ENCODE data around the gene TEX55.
"Not testable (repeated sequence)": the region's sequence is repeated elsewhere in the genome, so short reads cannot be mapped to it uniquely, and the experiment has no call there.

The TEX55 gene

DNA sequence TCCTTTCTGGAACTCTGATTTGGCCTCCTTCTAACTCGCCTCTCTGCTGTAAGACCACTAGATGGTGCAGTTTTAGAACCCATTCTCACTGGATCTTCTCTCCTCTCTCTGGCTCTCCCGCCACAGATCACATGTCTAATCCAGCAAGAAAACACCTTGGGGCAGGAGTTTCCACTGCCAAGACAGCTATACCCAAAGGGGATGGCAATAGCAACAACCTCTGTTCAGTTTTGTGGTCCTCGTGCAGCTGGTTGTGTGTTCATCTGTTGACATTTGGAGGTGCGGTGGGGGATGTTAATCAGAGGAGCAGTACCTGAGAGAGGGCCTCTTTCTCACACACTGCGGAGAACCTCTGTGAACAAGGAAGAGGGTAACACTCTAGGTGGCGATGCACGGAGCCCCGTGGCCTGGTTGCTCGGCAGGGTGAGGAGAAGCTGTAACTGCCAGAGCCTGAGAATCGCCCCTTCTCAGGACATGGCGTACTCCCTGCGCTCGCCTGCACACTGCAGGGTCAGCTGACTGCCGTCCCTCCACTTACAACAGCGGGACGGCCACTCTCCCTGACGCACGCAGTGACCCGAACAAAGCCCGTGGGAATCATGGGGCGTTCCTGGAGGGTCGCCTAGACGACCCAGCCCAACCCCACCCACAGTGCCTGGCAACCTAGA lies at the start of gene TEX55:
Gene TEX55 (plus strand): TSS at position 666 of the 668 bp plus-strand sequence. CDS start 25 bp downstream, outside the sequence.
- peak; percentile 49 for DNase-seq (ENCODE audit: low read depth)

DNA sequence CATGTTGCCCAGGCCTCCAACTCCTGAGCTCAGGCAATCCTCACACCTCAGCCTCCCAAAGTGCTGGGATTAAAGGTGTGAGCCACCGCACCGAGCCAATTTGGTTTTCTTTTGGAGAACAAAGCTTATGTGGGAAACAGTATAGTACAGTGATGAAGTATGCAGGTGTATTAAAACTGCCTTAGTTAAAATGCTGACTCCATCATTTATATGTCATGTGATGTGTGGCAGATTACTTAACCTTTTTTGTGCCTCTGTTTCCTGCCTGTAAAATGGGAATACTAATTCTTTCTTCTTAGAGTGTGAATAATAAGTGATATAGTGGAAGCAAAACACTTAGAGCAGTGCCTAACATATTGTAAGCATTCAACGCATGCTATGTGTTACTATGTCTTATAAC lies 48.0 kb upstream of the TEX55 start:
- no peak for DNase-seq (ENCODE audit: low read depth)

DNA sequence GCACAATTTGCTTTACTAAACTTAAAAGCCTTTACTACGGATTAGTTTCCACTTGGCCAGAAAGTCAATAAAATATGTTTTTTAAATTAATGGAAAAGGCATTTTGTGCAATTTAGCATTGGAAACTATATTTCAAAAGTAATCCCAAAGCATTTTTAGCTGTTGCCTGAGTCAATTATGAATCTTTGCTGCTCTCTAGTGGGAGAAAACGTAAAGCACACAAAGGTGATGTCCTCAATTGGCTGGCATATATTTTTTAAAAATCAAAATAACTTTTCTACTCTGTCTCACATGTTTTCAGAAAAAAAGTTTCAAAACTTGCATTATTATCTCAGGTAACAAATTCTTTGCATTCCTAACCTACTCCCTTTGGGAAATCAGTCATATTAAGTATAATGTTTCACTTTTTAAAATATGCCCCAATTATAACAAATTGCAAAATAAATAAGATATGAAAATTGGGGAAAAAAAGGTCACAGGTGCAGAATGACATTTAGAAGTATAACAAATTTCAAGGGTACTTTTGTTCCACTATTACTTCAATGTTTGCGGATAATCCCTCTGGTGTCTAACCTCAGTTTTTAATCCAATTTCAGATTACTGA lies 47.2 kb upstream of the TEX55 start:
- peak; percentile 34 for DNase-seq (ENCODE audit: low read depth)

DNA sequence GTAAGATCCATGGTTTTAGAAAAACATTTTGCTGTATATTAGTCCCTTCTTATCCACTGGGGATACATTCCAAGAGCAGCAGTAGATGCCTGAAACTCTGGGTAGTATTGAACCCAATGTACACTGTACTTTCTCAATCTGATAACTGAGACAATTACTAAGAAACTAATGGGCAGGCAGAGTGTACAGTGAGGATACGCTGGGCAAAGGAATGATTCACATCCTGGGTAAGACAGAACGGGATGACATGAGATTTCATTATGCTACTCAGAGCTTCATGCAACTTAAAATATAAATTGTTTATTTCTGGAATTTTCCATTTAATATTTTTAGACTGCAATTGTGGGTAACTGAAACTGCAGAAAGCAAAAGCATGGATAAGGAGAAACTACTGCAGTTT lies 46.2 kb upstream of the TEX55 start:
- DNase-seq (ENCODE audit: low read depth): no peak

DNA sequence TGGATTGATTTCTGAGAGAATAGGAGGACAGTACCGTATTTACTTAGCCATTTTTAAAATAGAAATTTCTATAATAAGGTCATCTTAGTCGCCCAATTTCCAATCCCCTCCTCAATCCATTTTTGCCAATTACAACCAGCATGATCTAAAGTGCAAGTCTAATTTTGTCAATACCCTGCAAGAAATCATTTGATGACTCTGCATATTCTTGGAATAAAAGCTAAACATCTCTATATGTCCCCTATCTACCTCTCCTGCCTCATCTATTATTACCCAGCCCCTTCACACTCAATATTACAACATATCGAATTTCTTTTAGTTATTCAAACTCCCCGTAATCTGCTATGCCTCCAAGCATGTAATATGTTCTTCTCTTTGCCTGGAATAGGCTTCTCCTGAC lies 41.9 kb upstream of the TEX55 start:
- no peak for DNase-seq (ENCODE audit: low read depth)

DNA sequence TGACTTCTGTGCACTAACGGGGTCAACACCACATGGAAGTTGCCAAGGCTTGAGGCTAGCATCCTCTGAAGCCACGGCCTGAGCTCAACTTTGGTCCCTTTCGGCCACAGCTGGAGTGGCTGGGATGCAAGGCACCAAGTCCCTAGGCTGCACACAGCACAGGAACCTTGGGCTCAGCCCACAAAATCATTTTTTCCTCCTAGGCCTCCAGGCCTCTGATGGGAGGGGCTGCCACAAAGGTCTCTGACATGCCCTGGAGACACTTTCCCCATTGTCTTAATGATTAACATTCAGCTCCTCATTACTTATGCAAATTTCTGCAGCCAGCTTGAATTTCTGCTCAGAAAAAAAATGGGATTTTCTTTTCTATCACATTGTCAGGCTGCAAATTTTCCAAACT lies 27.6 kb upstream of the TEX55 start:
- DNase-seq (ENCODE audit: low read depth): not testable (repeated sequence)

DNA sequence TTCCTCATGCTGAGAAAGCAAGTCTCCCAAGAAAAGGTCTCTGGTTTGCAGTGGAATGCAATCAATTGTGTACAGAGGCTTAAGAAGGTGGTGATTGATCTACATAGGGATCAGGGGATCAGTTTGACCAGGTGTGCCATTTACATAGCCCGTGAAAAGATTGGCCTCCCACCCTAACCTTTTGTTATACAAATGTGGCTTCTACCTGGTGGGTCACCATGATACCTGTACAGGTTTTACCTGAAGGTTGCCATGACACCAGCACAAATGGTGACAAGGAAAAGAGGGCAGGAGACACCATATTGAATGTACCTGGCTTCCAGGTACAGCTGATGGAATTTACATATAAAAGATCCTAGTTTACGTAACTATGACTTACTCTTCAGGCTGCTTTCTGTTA lies 25.5 kb upstream of the TEX55 start:
- DNase-seq (ENCODE audit: low read depth): no peak

DNA sequence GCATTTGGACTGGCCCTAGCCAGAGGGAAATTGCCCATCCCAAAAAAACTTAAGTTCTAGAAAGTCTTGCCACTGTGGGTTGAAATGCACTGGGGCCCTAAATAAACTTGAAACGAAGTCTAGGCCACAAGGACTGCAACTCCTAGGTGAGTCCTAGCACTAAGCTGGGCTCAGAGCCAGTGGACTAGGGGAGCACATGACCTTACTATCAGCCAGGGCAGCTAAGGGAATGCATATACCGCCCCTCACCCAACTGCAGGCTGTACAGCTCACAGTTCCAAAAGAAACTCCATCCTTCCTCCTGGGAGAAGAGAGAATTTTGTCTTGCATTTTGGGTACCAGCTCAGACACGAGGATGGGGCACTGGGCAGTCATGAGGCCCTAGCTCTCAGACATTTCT lies 23.6 kb upstream of the TEX55 start:
- no peak for DNase-seq (ENCODE audit: low read depth)

DNA sequence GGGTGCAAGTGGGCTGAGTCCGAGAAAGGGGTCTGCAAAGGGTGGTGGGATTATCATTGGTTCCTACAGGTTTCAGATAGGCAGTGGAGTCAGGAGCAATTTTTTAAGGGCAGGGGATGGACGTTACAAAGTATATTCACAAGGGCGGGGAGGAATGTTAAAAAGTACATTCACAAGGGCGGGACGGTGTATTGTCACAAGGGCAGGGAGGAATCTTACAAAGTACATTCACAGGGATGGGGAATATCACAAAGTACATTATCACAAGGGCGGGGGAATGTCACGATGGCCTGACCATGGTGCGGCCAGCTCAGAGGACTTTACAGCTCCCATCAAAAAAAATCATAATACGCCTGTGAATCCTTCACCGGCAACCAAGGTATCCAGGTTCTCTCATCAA lies 20.6 kb upstream of the TEX55 start:
- no peak for DNase-seq (ENCODE audit: low read depth)

DNA sequence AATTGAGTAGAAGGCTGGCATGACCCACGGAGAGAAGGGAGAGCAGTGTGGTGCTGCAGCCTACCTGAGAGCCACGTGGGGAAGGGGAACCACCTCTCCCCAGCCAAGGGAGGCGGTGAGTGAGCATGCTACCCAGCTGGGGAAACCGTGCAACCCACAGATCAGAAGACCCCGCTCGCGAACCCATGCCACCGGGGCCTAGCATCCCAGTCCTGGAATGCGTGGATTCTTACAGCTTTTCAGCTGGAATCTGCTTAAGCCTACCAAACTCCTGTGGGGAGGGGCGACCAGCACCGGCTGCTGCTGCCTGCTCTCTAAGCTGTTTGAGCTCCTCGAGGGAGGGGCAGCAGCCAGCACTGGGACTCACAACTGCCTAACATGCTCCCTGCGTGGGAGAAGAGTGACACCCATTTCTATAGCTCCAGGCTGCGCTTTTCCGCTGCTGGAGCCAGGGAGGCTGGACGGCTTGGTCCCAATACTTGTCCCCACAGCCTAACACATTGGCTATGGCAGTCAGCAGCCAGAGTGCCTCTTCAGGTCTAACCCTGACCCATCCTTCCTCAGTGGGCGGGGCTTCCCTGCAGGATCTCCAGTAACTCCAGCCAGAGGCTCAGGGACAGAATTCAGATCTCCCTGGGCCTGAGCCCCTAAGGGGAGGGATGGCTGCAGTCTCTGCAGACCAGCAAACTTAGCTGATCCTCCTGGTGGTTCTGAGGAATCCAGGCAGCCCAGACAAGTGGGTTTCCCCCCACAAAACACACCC lies 20.0 kb upstream of the TEX55 start:
- no peak for DNase-seq (ENCODE audit: low read depth)

DNA sequence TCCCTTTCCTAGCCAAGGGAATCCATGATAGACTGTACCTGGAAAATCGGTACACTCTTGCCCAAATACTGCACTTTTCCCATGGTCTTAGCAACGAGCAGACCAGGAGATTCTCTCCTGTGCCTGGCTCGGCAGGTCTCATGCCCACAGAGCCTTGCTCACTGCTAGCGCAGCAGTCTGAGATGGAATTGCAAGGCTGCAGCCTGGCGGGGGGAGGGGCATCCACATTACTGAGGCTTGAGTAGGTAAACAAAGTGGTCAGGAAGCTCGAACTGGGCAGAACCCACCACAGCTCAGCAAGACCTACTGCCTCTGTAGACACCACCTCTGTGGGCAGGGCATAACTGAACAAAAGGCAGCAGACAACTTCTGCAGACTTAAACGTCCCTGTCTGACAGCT lies 15.7 kb upstream of the TEX55 start:
- not testable (repeated sequence) for DNase-seq (ENCODE audit: low read depth)

DNA sequence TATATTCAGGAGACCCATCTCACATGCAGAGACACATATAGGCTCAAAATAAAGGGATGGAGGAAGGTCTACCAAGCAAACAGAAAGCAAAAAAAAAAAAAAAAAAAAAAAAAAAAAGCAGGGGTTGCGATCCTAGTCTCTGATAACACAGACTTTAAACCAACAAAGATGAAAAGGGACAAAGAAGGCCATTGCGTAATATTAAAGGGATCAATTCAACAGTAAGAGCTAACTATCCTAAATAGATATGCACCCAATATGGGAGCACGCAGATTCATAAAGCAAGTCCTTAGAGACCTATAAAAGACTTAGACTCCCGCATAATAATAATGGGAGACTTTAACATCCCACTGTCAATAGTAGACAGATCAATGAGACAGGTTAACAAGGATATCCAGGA lies 13.7 kb upstream of the TEX55 start:
- not testable (repeated sequence) for DNase-seq (ENCODE audit: low read depth)

DNA sequence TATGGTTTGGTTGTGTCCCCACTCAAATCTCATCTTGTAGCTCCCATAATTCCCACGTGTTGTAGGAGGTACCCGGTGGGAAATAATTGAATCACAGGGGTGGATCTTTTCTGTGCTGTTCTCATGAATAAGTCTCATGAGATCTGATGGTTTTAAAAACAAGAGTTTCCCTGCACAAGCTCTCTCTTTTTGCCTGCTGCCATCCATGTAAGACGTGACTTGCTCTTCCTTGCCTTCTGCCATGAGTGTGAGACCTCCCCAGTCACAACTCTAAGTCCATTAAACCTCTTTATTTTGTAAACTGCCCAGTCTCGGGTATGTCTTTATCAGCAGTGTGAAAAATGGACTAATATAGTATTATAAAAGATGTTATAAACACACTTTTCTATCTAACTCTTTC lies 6.6 kb upstream of the TEX55 start:
- DNase-seq (ENCODE audit: low read depth): not testable (repeated sequence)

DNA sequence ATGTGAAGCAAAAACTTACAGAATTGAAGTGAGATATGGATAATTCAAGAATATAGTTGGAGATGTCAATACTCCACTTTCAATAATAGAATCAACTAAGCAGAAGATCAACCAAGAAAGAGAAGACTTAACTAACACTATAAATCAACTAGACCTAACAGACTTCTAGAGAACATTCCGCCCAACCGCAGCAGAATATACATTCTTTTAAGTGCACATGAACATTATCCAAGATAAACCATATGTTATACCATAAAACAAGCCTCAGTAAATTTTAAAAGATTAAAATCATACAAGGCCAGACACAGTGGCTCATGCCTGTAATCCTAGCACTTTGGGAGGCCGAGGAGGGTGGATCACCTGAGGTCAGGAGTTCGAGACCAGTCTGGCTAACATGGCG lies 5.5 kb upstream of the TEX55 start:
- DNase-seq (ENCODE audit: low read depth): no peak

DNA sequence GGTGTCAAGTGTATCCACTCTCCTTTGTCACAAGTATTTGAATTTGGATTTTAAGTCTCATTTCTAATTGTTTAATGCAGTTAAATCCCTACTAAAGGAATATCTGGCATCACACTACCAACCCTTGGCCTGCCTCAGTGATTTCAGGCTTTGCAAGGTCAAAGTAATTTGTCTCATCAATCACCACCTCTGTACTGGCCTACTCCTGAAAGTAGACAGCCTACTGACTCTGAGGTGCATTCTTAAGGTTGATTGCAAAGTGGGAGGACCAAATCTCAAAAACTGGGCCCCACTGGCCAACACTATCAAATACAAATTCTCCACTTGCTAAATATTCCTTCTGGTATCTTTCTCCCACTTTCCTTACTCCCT lies 851 bp upstream of the TEX55 start:
- no peak for DNase-seq (ENCODE audit: low read depth)

DNA sequence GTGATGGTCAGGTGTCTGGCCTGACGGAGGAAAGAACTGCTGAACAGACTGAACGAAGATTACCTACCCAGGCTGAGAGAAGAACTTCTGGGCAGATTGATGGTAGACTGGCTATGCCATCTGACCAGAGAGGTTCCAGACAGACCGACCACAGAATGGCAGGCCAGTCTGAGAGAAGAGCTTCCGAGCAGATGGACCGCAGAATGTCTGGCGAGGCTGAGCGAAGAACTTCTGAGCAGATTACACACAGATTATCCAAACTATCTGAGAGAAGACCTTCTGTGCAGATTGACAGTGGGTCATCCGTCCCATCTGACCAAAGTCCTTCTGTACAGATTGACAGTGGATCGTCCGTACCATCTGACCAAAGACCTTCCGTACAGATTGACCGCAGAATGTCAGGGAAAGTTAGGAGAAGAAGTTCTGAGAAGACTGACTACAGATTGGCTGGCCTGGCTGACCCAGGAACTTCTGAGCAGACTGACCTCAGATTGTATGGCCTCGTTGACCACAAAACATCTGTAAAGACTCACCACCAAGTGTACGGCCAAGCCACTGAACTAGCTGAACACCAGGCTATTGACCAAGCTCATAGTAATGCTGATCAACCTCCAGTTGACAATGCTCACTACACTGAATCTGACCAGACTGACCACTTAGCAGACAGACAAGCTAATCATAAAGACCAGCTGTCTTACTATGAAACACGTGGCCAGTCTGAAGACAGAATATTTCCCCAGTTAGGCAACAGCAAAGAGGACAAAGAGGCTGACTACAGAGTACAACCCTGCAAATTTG lies 812 bp downstream of the TEX55 start:
- DNase-seq (ENCODE audit: low read depth): no peak

DNA sequence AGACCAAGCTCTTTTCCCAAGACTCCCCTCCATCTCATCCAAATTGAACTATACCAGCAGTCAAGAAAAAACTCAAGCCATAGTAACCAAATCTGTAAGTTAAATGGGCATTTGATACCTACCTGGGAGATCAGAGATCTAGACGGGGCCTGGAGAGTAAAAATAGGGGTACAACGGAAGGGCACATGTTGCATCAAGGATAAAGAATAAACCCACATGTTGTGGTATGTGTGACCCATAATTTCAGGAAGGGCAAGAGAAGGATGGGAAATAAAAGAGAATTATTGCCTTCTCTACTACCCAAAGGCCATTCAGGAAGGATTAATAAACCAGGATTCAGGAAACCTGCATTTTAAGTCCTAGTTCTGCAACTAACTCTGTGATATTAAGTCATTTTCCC lies 1.5 kb downstream of the TEX55 start:
- no peak for DNase-seq (ENCODE audit: low read depth)

DNA sequence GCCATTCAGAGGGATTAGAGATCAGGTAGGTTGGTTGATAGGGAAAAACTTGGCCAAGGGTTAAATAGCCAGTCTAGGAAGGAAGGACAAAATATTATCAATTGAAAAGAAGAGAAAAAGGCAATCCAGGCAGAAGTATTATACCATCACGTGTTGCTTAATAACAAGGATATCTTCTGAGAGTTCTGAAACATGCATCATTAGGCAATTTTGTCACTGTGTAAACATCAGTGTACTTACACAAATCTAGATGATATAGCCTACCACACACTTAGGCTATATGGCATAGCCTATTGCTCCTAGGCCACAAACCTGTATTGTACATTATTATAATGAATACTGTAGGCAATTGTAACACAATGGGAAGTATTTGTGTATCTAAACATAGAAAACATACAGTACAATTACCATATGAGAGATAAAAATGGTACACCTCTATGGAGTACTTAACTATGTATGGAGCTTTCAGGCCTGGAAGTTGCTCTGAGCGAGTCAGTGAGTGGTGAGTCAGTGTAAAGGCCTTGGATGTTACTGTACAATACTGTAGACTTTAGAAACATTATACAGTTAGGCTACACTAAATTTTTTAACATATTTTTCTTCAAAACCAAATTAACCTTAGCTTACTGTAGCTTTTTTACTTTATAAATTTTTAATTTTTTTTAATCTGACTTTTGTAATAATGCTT lies 2.7 kb downstream of the TEX55 start:
- DNase-seq (ENCODE audit: low read depth): peak; percentile 54

DNA sequence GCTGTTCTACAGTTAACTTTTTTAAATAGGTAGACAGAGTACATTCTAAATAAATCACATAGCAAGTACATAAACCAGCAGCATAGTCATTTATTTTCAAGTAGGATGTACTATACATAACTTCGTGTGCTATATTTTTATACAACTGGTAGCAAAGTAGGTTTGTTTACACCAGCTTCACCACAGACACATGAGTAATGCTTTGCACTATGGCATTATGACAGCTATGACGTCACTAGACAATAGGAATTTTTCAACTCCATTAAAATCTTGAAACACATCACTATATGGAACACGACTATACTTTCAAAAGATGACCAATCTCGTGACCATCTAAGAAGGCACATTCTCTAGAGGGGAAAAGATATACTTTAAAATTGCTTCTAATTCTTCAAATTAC lies 3.5 kb downstream of the TEX55 start:
- DNase-seq (ENCODE audit: low read depth): peak; percentile 86

DNA sequence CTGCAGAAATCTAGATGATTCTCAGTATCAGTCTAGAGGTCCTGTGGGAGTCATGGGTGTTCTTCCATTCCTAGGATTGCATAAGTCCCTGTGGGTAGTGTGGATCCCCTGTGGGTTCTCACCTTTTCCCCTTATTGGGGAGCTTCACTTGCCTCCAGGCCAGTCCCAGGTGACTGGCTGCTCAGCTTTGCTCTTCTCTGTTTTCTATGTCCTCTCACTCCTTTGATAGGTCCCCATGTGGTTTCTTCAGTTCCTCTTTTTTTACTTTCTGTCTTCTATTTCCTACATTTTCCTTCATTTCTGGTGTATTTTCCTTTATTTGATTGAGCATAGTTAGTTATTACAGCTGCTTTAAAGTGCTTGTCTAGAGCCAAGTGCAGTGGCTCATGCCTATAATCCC lies 10.9 kb downstream of the TEX55 start:
- DNase-seq (ENCODE audit: low read depth): no peak

DNA sequence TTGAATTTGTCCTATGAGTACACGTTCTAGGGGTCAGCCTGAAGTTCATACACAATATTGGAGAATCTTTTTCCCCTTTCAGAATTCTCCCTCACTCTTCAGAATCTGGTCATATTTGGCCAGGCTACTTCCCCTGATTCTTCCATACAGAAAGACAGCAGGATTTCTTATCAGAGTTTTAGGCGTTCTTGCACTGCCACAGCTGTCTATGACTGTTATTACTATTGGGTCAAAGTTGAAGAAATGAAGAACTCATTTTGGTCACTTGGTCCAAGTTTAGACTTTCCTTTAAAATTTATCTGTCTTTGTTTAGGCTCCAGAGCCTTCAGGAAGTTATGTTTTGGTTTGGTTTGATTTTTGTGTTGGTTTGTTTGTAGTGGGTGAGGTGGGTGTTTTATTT lies 12.0 kb downstream of the TEX55 start:
- no peak for DNase-seq (ENCODE audit: low read depth)

DNA sequence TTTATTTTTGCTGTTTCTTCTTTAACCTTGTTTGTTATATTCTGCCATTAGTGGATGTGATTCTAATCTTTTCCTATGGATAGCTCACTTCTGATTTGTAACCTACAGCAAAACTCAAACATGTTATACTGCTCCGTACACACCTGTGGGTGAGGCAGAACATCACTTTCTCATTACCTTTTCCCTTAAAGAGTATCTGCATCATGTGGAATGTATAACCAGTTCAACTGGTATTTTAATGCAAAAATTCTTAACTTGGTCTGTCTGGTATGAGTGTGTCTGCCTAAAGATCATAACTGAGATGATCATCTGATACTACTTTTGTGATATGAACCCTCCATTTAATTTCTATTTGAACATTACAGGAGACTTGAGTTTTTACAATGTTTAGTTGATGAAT lies 14.4 kb downstream of the TEX55 start:
- DNase-seq (ENCODE audit: low read depth): no peak

Data from iris pigment epithelial cell (primary cell).